Transverse colon (tissue), 4 donors: ENCODE data around the gene CCDC40. TPM values are rescaled to one million over a fixed set of nuclear protein-coding genes. Genes with fewer than 3 reads are reported as not detected.

ENCODE experiments used
- DNase-seq: peaks from one replicate; pipeline ENCODE4 v3.0.0-alpha.2; 2019
- H3K27ac ChIP-seq, 4 donors: fragments of 200-600 bp; sonication (generic); 2 replicates each; pipeline ENCODE4 v1.5.1; 2016 to 2018; ENCODE audit warnings: inconsistent platforms in 4 of 4
- H3K27me3 ChIP-seq: fragments of 200-600 bp; sonication (generic); 2 replicates; pipeline ENCODE4 v1.5.1; 2017; ENCODE audit warnings: inconsistent platforms
- H3K36me3 ChIP-seq, 4 donors: fragments of 200-600 bp; sonication (generic); 2 replicates each; pipeline ENCODE4 v1.5.1; 2017 to 2019; ENCODE audit warnings: inconsistent platforms in 4 of 4
- H3K4me1 ChIP-seq, 4 donors: fragments of 200-600 bp; sonication (generic); 2 replicates each; pipeline ENCODE4 v1.5.1; 2017 to 2020; ENCODE audit warnings: inconsistent platforms in 4 of 4
- H3K4me3 ChIP-seq, 4 donors: fragments of 200-600 bp; sonication (generic); 1 replicate in 1 of 4; 2 replicates in 3 of 4; pipeline versions ENCODE4 v1.5.1 to v1.6.1; 2017 to 2019; ENCODE audit warnings: inconsistent platforms in 4 of 4
- H3K9me3 ChIP-seq, 2 donors: fragments of 200-600 bp; sonication (generic); 2 replicates each; pipeline ENCODE4 v1.5.1; 2017 to 2019; ENCODE audit warnings: inconsistent platforms in 2 of 2
- CTCF ChIP-seq, 5 experiments: fragments of 200-600 bp in 3 of 5; fragments of 450-650 bp in 2 of 5; sonication (generic) in 3 of 5; IDR thresholded peaks; 1 replicate in 2 of 5; 2 replicates in 3 of 5; pipeline ENCODE4 v1.5.1; 2016 to 2017; ENCODE audit warnings: antibody characterized with exemption in 5 of 5, inconsistent platforms in 3 of 5, mild to moderate bottlenecking in 2 of 5, moderate library complexity in 1 of 5
- EP300 ChIP-seq: sonication (generic); formaldehyde crosslinking; IDR thresholded peaks from one replicate; pipeline ENCODE4 v1.6.1; 2017; ENCODE audit warnings: antibody characterized with exemption, low read depth
- POLR2A ChIP-seq: fragments of 450-650 bp; IDR thresholded peaks from one replicate; pipeline ENCODE4 v1.6.1; 2016; ENCODE audit warnings: antibody characterized with exemption, mild to moderate bottlenecking, moderate library complexity
- POLR2AphosphoS5 ChIP-seq, 3 donors: sonication (generic); formaldehyde crosslinking; IDR thresholded peaks; one replicate each; pipeline ENCODE4 v1.6.1; 2016; ENCODE audit warnings: antibody characterized with exemption in 3 of 3
- WGBS, 2 donors: methylation state at CpG; one replicate each; pipeline ENCODE4 v1.1.5; 2018; ENCODE audit warnings: low coverage in 1 of 2; 5-methylcytosine and 5-hydroxymethylcytosine counted together
- in situ Hi-C, 4 donors: fragments of 200-750 bp; cut with MboI; loops; one replicate each; pipeline versions ENCODE4 v1.15.0 to v1.15.1; 2017; ENCODE audit warnings: low sequenced_read_pairs in 3 of 4, low pct_ligation_motif_present in 1 of 4, low pct_unique_long_range_greater_than_20kb in 1 of 4
- intact Hi-C: fragments of 100-400 bp; cut with DNase I; formaldehyde crosslinking; loops from one replicate; pipeline ENCODE4 v1.15.1; 2023; ENCODE audit warnings: low total_unique reads
- total RNA-seq, 4 donors: library from RNA; depleted of rRNA; stranded (reverse); fragments of >200 nt; gene quantifications; one replicate each; pipeline ENCODE4 v1.1.0, GENCODE V29; 2016

CCDC40 gene
- total RNA-seq, 4 donors from 2014 or later = 0.75 to 2.8 (median 2.0) TPM

- Histone ChIP-seq H3K27ac (peak overlapping the region; percentile 24 to 71 (median 58)), H3K4me1 (peaks cover 3 to 43% (median 34%) of the 10 kb centered on the region in 4 donors), H3K36me3 (no peaks in the 10 kb centered on the region), H3K27me3 (no peaks in the 10 kb centered on the region), H3K9me3 (no peaks in the 10 kb centered on the region), H3K4me3 (no peak overlapping the region)
- in situ Hi-C loops = no loop called here
- DNase-seq = peak; percentile 68
- intact Hi-C loops = no loop called here
- 64 to 83% methylated on average over 1 to 9 of the region's 9 CpGs for WGBS, 2 donors
- TF ChIP-seq EP300 (no peak), POLR2AphosphoS5 (IDR thresholded peaks at IDR 0.05) (peak; percentile 19 to 52 (median 33))
These were observed 7.0 kb upstream of the CCDC40 start for GRCh38 chr17:80029258-80029974.

- DNase-seq = peak; percentile 74
- H3K4me1 ChIP-seq = peaks cover 5 to 40% (median 35%) of the 10 kb centered on the region in 4 donors
- intact Hi-C loops = no loop called here
- H3K36me3 ChIP-seq = no peaks in the 10 kb centered on the region
- no peaks in the 10 kb centered on the region for H3K9me3 ChIP-seq
- WGBS, 2 donors = 63 to 65% methylated on average over 3 to 25 of the region's 25 CpGs
- TF ChIP-seq CTCF (IDR thresholded peaks at IDR 0.05) = no peak
- TF ChIP-seq POLR2AphosphoS5 (IDR thresholded peaks at IDR 0.05) = peak in 1 of 3 donors; percentile 17
- TF ChIP-seq EP300 = no peak
- in situ Hi-C loops = no loop called here
- H3K27me3 ChIP-seq = no peaks in the 10 kb centered on the region
- no peak overlapping the region for H3K4me3 ChIP-seq
- peak overlapping the region in 3 of 4 donors; percentile 43 to 71 (median 64) for H3K27ac ChIP-seq
These were observed 5.6 kb upstream of the CCDC40 start for GRCh38 chr17:80030730-80031410.

GRCh38 chr17:80031691-80032430 is 4.6 kb upstream of the CCDC40 start:
- WGBS, 2 donors = 68 to 91% methylated on average over 3 to 12 of the region's 12 CpGs
- no peaks in the 10 kb centered on the region for H3K27me3 ChIP-seq
- no peak overlapping the region for H3K27ac ChIP-seq
- TF ChIP-seq POLR2AphosphoS5 (IDR thresholded peaks at IDR 0.05) (no peak), POLR2A (no peak), EP300 (no peak), CTCF (IDR thresholded peaks at IDR 0.05) (no peak)
- in situ Hi-C loops (no loop called here), intact Hi-C loops (no loop called here)
- H3K9me3 ChIP-seq = no peaks in the 10 kb centered on the region
- H3K36me3 ChIP-seq = no peaks in the 10 kb centered on the region
- DNase-seq = no peak
- H3K4me3 ChIP-seq = no peak overlapping the region
- H3K4me1 ChIP-seq = peaks cover 5 to 43% (median 30%) of the 10 kb centered on the region in 4 donors

GRCh38 chr17:80032614-80033171 is 3.7 kb upstream of the CCDC40 start:
- intact Hi-C loops (no loop called here), in situ Hi-C loops (no loop called here)
- Histone ChIP-seq H3K36me3 (no peaks in the 10 kb centered on the region), H3K27me3 (no peaks in the 10 kb centered on the region), H3K27ac (no peak overlapping the region), H3K9me3 (no peaks in the 10 kb centered on the region), H3K4me1 (peaks cover 5 to 49% (median 33%) of the 10 kb centered on the region in 4 donors), H3K4me3 (no peak overlapping the region)
- TF ChIP-seq POLR2AphosphoS5 (IDR thresholded peaks at IDR 0.05) (no peak), EP300 (no peak), CTCF (IDR thresholded peaks at IDR 0.05) (no peak), POLR2A (no peak)
- WGBS, 2 donors = 94% methylated on average over 9 of the region's 9 CpGs
- no peak for DNase-seq
